Stimulated activated CD8-positive, alpha-beta memory T cell treated with anti-CD3 and anti-CD28 coated beads, Interleukin-12 subunit alpha, Interleukin-12 subunit beta, amount 100 ng/mL, for 24 hours (primary cell): ENCODE data around the gene GRID1.

Source experiments
- DNase-seq: peaks from one replicate; pipeline ENCODE4 v3.0.0-alpha.2; 2020; ENCODE audit errors: extremely low read depth

GRID1 gene

DNA sequence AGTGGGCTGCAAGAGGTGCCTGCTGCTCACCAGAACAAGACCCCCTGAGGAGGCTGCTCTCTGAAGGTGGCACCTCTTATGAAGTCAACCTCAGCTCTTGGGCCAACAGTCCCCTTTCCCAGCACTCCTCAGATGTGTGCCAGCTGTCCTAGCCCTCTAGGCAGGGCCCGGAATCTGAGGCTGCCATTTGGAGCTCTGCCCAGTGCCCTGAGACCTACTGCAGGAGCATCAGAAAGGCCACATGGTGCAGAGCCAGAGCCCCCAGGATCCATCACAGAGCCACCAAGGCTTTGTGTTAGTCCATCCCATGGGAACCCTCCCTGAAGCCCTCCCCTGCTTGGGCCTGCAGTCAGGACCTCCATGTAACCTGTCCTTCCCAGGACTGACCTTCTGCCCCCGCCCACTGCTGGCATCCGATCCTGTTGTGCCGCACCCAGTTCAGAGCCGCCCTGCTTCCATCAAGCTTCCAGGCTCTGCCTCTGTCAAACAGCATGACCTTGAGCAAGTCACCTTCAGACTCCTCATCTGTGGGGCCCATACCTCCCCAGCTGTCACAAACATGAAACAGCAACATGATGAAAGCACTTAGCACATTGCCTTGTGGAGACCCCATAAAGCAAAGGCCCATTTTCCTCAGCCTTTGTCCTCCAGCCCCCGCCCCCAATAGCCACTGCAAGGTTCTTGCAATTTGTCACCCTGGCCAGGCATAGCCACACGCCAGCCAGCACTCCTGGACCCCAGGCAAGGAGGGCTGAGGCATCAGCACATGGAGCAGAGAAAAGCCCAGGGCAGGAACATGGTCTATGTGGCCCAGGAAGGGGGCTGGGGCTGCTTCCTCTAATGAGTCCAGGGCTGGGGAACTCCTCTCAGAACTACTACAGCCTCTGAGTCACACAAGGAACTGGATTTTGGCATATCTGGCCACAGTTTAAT lies 51.7 kb downstream of the GRID1 start:
- no peak for DNase-seq

DNA sequence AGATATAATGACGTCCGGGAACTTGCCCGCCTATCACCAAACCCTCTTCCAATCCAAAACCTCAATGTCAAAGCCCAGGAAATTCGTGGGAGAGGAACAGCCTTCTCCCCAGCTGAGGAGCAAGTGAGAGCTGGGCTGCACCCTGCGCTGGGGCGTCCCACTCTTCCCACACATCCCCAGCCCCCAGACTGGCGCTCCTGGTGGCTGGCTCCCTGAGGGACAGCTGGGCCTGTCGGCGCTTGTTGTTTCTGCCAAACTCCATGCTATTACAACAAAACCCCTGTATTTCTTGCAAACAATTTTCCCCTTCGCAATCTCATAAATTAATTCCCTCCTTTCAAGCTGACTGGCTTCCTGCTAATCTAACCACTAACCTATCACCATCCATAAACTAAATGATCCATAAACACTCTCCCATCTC lies 53.0 kb downstream of the GRID1 start:
- no peak for DNase-seq

DNA sequence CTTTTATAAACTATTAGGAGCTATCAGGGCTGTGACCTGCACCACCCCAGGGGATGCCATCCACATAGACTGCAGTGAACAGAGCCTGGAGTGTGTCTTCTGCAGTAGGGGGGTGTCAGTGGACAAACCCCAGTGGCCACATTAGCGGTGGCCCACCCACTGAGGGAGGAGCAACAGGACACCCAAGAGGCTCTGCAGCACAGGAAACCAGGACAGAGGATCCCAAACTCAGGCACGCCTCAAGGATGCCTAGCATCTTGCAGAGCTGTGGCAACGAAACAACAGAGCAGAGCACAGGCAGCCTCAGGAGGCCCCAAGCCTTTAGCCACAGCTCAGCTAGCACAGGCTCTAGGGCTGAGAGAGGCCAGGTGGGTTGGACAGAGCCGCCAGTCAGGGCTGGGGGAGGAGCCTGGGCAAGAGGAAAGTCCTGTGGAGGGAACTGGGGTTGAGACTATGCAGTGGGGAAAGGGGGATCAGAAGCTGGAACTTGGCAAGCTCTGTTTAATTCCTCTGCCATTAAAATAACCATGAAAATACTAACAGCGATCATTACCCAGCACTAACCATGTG lies 53.8 kb downstream of the GRID1 start:
- DNase-seq: no peak

DNA sequence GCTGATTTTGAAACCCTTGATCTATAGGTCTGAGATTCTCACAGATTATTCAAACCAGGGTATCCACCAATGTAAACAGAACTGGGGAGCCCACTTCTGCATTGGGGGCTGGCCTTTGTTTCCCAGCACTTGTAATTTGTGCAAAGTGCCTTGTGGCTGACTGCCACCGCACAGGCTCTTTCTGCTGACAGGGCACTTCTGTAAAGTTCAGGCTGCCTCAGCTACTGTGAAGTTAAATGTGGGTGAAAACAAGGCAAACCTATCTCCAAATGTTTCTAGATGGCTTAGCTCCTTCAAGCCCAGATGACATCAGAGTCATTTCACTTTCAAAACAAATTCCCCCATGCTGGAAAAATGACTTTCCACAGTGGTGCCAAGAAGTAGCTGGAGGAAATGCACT lies 54.7 kb downstream of the GRID1 start:
- no peak for DNase-seq

DNA sequence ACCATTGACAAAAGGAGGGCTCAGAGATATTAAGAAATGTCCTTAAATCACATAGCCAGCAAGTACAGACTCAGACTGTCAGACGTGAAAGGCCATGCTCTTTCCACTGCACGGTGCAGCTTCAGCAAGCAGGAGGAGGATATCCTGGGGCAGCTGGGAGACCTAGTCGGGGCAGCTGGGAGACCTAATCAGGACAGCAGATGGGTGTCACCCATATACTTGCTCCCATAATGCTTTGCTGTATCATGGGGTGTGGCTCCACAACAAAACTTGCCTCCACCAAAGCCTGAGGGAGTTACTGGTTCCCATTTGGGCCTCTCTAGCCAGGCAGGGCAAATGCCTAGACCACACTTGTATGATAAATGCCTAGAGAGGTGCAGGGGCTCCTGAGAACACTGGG lies 55.4 kb downstream of the GRID1 start:
- no peak for DNase-seq

DNA sequence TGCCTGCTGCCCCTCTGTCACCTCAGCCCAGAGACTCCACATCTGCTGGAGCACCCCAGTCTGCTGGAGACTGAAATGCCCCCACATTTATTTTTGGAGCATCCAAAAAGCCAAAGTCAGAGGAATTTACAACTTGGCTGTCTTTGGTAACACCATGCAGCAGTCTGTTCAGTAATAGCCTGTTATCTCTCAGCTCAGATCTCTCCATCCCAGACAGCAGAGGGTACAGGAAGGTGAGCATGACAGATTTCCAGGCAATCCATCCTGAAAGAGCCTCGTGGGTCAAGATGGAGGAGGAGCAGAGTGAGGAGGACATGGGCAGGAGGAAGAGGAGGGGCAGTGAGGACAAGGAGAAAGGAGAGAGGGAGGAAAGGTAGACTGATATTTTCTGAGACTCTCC lies 55.9 kb downstream of the GRID1 start:
- DNase-seq: no peak

DNA sequence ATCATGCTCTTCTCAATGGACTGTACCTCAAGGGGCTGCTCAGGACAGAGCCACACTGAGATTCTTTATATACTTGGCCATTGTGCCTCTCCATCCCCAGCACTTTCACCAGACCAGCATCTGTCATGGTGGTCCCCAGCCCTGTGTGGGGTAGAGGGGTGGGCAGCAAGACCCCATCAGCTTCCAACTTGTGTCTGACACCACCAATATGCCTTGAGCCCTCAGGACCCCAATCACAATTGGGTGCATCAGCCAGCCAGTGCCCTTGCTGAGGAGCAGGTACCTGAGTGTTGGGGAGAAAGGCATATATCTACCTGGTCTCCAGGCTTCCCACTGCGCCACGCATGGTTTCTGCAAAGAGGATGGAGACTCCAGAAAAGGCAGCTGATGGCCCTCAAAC lies 56.3 kb downstream of the GRID1 start:
- no peak for DNase-seq

DNA sequence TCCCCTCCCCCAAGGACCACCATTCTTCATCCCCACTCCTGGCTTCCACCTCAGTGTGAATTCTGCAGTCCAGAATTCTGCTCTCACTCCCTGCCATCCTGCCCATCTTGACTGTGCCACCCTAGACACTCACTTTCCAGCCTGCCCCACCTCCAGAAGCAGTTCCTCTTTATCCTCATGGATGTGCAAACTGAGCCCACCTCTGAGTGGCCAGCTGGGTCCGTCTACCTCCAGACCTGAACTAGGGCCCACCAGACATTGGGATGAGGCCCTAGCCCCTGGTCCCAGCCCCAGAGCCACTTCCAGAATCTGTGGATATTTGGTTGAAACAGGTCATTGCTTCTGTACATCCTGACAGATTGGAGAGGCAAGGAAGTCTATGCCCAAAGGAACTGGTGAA lies 58.5 kb downstream of the GRID1 start:
- DNase-seq: no peak

DNA sequence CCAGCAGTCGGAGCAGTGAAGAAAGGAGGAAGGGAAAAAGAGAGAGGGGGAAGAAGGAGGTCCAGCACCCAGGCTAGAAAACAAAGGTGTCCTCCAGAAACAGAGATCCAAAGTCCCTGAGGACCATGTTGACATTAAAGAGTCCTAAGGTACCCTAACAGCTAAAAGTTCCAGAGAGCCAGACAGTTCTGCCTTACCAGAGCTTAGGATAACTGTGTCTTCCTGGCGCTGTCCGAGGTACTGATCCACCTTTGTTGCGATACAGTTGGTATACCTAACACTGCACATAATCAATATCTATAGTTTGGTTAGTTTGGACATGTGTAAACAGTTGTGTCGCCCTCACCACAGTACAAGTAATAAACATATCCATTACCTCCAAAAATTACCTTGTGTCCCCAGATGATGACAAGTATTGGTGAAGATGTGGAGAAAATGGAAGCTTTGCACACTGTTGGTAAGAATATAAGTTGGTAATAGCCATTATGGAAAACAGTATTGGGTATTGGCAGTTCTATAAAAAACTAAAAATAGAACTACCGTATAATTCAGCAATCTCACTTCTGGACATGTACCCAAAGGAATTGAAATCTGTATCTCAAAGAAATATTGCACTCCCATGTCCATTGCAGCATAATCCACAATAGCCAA lies 59.8 kb downstream of the GRID1 start:
- no peak for DNase-seq

DNA sequence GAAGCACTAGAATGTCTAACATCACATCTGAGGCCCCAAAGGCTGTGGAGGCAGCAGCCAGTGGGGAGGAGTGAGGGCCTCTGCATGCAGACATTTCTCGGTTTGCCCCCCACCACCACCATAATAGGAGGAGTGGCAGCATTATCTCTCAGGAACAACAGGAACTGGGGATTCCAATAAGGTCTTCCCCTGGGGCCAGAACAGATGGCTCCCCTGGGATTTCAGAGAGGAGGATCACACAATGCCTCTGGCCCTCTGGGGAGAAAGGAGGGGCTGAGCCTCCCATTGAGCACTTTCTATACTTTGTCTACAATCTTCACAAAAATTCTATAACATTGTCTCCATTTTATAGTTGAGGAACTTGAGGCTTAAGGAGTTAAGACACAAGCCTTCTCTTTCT lies 61.1 kb downstream of the GRID1 start:
- DNase-seq: no peak

DNA sequence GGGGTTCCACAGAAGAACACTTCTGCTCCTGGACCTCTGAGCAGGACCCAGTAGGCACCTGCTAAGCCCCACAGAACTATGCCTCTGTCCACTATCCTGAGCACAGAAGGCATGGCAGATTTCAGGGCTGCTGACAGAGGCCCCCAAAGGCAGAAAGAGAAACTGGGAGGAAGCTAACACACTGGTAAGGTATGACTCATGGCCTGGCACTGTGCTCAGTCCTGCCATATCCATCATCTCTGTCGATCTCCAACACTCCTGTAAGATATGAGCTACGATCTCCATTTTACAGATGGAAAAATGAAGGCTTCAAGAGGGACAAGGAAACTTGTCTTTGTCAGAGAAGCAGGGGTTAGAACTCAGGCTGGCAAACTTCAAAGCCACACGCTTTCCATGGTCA lies 62.2 kb downstream of the GRID1 start:
- DNase-seq: no peak

DNA sequence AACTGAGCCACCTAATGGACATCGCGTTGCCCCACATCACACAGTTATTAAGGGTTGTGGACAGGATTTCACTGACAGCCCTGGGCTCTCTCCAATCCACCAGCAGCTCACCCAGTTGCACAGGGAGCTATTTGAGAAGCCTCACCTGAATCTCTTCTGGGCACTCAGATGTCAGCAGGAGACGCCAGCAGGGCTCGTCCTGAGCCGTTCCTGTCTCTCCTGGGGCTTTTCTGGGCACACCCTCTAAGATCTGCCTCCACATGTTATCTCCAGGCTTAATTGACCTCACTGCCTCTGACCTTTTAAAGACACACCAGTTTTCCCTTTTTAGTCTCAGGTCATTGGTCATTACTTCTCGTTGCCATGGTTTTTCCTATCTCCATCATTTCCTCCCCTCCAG lies 63.0 kb downstream of the GRID1 start:
- no peak for DNase-seq

DNA sequence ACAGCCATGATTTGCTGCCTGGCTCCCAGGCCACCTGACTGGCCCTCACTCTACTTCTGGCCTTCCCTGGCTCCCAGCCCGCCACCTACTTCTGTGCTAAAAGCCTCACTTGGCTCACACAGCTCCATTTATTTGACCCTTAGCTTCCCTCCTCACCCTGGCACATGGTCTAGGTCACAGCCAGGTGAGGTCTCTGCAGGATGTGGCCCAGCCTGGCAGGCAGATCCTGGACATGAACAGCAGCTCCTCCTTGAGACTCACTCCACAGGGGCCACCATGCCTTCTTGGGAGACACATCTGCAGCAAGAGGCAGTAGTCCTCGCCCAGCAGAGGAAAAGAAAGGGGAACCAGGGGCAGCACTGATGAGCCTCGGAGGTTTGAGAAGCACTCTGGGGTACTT lies 64.6 kb downstream of the GRID1 start:
- DNase-seq: no peak

DNA sequence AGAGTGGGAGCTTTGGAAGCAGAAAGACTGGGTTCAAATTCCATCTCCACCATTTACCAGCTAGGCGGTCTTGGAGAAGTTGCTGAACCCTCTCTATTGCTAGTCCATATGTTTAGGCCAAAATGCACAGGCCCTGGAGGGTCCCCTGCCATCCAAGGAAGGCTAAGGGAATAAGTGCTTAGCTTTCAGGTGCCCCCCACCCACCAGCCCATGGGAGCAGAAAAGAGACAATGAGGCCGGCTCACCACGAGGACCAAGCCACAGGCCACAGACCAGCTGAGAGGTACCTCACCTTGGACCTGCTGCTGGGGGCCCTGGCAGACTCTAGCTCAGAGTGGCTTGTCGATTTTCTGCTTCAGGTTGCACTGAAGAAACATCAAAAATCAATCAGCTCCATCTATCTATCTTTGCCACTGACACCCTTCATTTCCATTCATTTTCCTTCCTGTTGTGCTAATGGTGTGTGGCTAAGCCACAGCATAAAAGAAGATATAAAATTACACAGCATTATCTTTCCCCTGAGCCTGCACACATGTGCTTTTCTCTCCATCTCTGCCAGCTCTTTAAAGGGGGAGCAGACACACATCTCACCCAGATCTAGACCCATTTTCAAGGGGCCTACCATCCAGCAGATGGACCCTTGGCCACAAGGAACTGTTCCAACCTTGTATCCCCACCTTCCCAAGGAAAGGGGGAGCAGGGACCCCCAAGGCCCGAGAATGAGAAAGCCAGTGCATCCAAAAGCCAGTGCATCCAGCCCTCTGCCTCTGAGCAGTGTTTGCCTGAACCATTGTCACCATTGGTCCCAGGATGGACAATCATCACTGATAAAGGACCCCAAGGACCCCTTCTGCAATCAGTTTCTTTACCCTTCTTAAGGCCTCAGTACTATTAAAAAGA lies 65.4 kb downstream of the GRID1 start:
- no peak for DNase-seq

DNA sequence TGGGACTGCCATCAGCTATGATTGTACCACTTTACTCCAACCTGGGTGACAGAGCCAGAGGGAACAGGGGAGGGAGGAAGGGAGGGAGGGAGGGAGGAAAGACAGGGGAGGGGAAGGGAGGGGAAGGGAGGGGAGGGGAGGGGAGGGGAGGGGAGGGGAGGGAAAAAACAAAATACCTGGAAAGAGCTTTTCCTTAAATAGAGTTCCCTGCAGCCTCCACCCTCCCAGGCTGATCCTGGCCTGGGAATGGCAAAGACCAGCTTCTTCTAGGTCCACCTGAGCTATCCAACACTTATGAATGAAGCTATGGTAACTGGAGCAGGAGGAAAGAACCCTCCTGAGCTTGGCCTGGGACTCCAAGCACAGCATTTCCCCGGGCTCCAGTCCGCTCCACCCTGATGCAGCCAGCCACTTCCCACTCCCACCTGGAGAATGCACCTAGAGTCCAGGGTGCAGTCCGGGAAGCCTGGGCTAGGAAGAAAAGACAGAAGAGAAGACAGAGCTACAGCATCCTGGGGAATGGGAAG lies 66.1 kb downstream of the GRID1 start:
- DNase-seq: no peak

DNA sequence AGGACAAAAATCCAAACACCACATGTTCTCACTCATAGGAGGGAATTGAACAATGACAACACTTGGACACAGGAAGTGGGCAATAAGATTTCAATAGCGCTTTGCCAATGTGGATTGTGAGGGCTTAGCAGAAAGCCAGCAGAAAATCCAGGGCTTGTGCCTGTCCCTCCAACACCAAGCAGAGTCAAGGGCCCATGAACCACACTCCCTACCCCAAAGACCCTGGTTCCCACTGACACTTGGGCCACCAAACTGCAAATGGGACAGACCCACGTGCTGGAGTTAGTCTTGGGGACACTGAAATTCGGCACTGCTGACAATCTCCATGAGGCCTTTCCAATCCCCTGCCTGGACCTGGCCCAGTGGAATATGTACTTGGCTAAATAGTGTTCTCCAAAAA lies 67.0 kb downstream of the GRID1 start:
- DNase-seq: no peak

DNA sequence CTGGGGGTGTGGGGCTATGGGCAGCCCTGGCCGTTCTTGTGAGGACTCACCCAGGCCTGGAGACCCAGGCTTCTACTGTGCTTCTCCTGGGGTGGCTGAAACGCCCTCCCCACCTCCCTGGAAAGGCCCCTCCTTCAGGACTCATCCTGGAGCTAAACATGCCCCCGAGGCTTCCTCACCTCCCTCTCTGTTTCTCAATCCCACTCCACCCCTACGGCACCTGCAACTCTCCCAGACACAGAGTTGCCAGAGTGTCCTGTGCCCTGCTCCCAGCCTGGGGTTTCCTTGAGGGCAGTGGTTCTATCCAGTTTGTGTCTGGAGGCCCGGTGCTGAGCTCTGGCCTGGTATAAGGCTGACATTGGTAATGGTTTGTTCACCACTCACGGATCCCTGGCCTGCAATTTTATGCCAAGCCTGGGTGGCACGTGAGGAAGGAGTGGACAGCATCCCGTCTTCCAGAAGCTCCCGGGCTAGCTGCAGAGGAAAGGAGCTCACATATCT lies 68.0 kb downstream of the GRID1 start:
- DNase-seq: no peak

DNA sequence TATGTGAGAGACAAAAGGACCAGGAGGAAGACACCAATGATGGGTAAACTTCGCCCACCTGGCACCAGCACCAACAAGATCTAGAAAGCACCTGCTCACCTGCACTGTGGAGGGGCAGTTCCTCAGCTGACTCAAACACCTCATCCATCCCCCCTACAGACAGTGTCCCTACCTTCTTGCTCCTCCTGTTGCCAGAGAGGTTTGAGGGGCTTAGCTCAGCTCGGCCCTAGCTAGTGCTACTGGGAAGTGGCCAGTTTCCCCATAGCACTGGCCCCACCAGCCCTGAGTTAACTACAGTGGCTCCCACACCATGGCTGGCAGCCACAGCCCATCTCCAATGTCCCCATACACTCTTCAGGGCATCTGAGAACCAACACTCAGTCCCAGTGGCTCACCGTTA lies 70.8 kb downstream of the GRID1 start:
- no peak for DNase-seq

DNA sequence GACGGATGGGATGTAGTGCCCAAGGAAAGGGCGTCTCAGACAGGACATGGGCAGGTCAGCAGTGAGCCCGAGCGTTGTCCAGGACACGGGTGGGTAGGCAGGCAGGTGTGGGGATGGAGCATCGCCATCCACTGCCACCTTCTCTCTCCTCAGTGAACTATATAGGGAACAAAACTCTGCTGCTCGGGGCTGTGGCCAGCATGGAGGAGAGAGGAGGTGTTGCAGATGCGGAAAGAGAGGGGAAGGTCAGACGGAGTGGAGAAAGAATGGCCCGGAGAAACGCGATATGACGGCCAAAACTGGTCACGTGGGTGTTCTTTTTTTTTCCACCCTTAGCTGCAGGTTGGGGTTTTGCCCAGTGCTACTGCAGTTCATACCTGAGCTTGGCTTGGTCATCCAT lies 71.2 kb downstream of the GRID1 start:
- no peak for DNase-seq

DNA sequence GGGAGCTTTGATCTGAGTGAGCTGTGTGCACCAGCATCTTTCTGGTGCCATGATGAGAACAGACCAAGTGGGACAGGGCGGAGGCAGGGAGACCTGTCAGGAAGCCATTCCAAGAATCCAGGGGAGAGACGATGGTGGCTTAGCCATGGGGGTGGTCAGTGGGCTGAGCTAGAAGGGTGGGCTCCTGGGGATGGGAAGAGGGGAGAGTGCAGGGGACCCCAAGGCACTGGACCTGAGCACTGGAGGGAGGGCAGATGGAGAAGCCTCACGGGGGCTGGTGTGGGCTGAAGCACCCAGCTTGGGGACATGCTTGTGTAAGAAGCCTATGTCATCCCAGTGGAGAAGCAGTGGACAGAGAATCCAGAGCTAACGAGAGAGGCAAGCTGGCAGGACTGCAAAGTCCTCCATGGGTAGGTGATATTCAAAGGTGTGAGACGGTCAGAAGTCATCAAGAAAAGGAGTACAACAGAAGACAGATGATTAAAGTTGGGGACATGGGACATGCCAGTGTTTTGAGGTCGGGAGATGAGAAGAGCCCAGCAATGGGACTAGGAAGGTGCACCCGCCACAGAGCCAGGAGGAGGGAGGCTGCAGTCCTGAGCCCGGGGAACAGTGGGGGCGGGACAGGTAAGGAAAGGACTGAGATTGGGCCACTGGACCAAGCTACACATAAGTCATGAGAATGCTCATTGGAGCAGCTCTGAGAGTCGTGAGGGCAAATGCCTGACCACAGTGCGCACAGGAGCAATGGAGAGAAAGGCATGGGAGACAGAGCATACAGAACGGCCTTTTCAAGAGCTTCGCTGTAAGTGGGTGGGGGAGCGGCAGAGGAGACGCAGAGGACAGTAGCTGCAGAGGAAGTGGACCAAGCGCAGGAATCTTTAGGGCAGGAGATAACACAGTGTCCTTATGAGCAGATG lies 72.0 kb downstream of the GRID1 start:
- DNase-seq: no peak
